NCI-H2029 treated with DMSO at 0.1 percent for 48 hours (cell line): ENCODE measurements around the gene PLEKHA7.
"Not testable (repeated sequence)": the region's sequence is repeated elsewhere in the genome, so short reads cannot be mapped to it uniquely, and the experiment has no call there.

Experiments
- DNase-seq: peaks from one replicate; lab custom pipeline; 2025; lab: John Stamatoyannopoulos, UW

PLEKHA7 gene

DNA sequence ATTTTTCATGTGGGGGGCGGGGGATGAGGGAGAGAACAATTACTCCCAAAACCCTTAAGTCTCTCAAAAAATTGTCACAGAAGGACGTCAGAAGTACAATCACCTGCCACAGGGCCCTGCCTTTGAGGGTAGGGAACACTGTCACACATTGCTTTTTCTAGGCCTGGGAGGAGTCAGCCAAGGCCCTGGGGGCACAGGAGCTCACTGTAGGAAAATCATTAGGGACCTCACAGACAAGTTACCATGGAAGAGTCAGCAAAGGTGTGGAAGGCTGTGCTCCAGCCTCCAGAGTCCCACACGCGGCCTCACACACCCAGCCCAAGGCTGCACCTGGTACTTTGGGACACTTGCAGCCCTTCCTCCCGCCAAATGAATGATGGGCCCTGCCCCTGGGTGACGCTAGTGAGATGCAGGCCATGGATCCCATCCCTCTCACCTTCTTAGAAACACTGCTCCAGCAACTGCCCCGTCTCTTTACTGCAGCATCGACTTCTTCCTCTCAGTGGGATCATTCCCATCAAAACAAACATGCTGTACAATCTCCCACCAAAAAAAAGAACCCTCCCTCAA lies 3.3 kb downstream of the PLEKHA7 start:
- DNase-seq, result no peak

DNA sequence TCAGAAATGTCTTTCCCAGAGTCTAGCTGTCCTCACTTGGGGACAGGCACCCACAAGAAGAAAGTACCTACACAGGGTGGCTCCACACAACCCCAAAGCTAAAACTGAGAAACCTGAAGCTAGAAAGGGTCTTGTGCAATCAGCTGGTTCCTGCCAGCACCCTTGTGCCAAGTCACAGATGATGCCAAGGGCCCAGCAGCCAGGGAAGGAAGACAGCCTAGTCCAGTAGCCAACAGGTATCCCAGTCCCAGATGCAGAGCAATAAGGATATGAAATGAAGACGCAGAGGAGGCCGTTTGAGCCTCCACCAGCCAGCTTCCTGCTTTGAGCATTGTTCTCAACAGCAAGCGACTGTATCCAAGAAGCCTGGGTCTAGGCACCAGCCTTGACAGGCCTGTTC lies 6.1 kb downstream of the PLEKHA7 start:
- DNase-seq, result no peak

DNA sequence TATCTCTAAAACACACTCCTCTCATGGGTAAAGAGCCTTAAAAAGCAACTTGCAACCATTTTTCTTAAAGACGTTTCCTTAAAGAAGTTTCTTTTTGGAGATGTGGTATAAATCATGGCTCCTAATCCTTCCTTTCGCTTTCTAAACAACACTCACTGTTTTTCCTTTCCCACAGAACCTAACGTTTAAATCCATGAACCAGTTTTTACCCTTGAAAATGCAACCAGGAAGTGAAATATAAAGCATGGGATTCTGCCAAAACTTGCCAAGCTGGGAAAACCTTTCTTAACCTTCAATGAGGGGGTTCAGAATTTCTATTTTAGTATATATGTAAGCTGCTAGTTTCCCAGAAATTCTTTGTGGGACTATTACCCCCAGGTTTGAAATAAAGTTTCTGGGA lies 8.6 kb downstream of the PLEKHA7 start:
- DNase-seq, result no peak

DNA sequence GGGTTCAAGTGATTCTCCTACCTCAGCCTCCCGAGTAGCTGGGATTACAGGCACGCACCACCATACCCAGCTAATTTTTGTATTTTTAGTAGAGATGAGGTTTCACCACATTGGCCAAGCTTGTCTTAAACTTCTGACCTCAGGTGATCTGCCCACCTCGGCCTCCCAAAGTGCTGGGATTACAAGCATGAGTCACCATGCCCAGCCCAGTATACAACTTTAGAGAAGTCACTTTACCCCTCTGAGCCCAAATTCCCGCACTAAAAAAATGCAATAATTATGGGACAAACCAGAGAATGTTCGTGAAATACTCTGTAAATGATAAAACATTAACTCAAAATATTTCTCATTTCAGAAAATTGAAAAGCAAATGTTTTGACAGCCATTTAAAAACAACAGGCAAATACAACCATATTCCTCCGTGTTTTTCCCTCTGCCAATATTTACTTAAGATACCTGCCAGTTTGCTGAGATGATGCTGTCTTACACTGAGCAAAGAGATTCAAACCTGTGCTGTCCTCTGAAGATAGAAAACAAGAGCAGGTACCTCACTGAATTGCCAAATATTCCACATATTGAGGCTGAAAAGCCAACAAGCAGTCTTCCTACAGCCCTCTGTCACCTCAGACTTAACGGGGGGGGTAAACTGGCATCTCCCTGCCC lies 9.6 kb downstream of the PLEKHA7 start:
- no peak for DNase-seq

DNA sequence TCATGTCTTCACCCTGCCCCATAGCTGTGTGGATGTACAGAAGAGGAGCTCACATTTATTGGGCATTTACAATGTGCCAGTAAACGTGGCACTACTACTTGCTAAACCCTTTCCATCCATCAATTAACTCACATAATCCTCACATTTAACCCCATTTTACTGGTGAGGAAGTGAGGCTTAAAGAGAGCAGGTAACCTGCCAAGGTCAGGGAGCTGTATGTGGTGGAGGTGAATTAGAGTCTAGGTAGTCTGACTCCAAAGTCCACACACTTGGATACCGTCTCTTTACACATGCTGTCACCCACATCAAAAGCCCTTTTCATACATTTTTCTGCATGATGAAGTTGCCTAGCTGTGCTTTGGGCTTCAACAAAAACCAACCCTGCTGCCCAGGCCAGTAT lies 10.8 kb downstream of the PLEKHA7 start:
- DNase-seq, result no peak

DNA sequence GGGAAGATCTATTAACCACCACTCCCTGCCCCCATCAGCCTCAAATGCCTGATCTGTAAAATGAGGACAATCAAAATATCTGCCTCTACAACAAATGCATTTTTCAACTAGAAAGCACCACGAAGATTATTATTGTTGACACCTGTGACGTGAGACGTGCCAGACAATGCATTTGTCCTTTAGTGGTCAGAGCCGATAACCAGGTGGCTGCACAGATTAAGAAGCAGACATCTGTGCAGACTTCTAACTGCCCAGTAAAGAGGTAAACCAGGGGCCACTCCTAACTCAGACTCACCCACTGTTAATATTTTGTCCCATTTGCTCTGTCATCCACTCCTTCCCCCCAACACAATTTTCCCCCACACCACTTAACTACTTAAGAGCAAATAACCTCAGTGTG lies 11.7 kb downstream of the PLEKHA7 start:
- no peak for DNase-seq

DNA sequence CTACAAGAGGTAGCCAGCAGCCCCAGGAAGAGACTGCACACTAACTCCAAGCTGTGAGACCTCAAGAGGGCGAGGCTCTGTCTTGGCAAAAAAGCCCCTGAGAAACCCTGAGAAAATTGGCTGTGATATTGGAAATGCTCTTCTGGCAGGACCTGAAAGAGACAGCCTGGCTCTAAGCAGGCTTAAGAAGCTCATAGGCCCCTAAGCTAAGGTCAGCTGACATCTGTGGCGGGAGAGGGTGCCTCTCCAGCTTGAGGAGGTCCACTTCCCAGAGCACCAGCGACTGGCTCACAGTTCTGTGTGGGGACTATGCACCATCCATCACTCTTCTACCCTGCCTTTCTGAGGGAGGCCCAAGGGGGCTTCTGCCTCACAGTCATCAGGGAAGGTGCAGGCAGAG lies 12.4 kb downstream of the PLEKHA7 start:
- DNase-seq, result no peak

DNA sequence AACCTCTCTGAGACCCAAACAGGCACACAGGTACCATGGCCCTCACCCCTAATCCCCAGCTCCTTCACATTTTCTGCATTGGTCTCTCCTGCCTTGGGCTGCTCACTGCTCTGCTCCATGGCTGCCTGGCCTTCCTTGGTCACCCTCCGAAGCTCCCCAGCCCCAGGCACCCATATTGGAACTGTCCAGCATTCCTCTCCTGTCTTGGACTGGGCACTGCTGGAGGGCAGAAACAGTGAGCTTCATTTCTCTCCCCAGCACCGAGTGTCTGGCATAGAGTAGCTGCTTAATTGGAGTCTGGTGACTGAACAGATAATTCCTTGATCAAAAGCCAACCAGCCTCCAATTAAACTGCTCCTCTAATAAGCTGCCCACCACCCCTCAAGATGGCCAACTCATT lies 13.2 kb downstream of the PLEKHA7 start:
- no peak for DNase-seq

DNA sequence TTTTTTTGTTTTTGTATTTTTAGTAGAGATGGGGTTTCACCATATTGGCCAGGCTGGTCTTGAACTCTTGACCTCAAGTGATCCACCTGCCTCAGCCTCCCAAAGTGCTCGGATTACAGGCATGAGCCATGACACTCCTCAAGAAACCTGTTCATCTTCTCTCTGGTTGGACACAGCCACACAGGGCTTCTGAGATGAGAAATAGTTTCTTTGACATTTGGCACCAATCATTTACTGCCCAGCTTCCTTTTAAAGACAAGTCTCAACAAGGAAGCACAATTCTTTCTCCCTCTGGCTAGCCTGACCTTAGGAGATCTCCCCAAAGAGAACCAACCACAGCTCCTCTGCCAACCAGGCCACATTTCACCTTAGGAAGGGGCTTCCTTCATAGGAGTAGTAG lies 14.0 kb downstream of the PLEKHA7 start:
- not testable (repeated sequence) for DNase-seq

DNA sequence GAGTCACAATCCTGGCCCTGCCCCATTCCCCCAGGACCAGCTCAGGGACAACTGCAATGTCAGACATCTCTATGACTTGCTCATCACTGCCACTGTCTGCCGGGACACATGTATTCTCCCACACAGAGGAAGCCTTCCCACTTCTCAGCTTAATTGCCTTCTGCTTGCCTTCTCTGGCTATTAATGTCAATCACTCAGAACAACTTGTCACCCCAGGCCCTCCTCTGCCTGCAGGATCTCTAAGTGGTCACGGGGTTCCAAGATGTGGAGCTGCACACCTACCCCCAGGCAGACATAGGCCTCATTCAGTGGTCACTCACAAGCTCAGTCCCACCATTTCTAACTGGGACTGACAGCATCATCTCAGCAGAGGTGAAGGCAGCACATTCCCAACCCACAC lies 15.1 kb downstream of the PLEKHA7 start:
- no peak for DNase-seq

DNA sequence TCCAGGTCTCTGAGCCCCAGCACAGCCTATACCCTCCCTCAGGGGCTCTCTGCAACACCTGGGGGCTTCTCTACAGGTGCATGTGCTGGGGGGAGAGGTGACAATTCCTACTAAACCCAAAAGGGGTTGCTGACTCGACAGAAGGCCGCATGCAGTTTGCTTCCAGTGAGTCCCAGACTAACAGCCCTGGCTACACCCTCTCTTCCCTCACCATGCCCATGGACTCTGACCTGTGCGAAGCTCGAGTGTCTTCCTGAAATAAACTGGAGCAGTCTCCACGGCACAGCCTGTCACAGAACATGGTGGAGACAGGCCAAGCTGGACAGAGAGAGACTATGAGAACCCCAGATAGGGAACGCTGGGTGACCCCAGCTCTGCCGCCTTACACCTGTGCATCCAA lies 16.6 kb downstream of the PLEKHA7 start:
- DNase-seq, result no peak

DNA sequence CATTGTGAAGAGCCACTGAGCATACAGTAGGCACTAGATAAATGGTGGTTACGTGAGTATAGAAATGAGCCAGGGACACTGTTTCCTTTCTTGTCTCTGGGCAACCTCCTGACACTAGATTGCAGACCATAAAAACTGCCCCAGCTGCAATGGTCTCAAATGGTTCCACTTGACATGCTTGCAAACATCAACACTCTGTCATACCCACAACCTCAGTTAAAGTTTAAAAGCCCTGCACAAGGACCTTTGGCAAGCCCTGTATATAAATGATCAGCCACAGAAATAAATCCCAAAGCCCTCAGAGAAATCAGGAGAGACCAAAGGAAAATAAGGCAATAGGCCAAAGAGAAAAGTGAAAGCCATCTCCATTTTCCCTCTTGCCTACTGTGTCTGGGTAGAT lies 20.7 kb downstream of the PLEKHA7 start:
- DNase-seq, result peak; percentile 87

DNA sequence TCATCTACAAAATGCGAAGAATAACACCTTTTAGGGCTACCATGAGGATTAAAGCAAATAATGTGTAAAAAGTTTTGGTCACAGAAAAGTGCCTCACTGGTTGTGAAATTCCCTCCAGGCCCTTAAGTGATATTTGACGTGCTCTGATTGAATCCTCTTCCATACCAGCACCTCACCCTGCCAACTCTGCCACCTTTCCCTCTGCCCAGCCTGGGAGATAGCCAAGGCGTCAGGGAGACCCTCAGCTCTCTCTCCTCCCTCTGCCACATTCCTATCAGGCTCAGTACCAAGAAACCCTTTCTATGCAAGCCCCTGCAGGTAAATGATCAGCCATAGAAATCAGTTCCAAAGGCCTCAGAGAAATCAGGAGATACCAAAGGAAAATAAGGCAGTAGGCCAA lies 21.4 kb downstream of the PLEKHA7 start:
- no peak for DNase-seq

DNA sequence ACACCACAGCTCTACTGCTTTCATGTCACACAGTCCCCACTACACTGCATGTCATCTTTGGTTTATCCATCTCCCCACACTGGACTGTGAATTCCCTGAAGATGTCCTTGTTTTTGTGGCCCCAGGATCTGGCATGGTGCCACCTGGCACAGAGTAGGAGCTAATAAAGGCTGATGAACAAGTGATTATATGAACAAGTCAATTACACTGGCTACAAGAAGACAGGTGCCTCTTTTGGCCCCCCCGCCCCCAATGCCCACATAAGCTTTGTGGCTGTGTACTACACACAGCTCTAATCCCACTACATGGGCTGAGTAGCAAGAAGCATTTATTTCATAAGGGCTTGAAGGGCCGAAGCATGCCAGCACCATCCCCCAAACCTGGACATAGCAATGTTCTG lies 24.7 kb downstream of the PLEKHA7 start:
- DNase-seq, result no peak

DNA sequence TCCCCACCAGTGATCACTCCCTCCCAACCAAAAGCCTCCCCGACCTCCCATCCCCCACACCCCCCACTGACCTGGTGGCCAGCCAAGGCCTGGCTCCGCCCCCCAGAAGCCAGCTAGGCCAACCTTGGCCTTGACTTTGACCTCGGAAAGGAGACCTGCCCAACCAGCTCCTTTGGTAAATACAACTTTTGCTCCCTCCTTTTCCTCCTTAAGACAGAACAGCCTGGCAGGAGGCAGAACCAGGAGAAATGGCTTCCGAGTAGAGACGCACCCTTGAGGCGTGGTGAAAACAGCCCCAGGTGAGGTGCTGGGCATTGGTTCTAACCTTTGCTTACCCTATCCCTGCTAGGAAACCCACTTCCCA lies 27.0 kb downstream of the PLEKHA7 start:
- no peak for DNase-seq

DNA sequence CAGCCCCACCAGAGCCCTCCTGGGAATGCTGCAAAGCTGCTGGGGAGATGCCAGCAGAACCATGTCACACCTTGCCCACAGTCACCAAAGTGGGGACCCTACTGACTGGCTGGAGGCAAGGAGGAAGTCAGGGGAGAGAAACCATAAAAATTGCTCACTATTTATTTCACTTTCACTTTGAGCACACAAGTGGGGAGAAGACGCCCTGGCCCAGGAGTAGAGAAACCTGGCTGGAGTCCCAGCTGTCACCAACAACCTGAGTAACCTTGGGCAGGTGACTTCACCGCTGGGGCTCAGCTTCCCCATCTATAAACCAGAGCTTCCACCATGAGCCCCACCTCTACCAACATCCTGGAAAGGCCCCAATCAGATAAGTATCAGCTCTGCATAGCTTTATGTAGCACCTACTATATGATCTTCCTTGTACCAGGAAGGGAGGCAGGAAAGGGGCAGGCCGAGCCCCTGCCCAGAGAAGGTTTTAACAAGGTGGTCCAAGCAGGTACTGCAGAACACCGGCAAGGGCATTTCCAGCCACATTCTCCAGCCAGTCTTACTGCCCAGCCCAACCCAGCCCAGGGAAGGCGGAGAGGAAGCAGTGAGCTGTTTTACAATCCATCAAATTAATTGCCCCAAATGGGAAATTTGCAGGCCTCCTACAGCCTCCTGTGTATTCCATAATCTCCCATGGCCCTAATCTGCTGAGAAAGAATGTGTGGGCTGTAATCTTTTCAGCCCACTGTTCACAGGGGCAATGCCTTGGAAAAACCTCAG lies 27.6 kb downstream of the PLEKHA7 start:
- peak; percentile 63 for DNase-seq

DNA sequence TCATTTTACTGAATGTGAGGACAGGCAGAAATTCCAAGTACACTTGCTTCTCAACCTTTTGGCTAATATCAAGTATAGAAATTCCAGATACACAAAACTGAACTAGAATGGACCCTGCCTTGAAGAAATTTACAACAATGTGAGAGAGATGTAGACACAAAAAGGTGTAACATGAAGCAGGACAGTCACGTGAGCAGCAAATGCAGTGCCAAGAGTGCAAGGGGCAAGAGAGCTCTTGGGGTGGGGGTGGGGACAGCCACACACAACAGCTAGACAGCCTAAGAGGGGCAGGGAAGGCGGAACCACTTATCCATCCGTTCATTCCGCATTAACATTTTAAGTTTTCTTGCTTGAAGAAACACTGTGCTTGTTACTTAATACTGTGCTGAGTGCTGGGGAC lies 28.9 kb downstream of the PLEKHA7 start:
- no peak for DNase-seq

DNA sequence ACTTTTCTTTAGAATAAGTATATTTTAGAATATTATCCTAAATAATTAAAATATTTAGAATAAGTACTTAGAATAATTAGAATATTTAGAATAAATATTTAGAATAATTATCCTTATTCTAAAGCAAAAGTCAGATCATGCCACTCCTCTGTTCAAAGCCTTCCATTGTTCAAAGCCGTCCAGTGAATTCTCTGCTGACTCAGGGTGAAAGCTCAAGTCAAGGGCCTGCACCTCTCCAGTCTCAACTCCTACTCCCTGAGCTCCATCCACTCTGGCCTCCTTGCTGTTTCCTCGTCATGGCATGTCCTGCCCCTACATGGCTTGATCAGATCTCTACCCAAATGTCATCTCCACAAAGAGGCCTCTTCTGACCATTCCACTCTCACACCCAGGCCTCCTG lies 30.0 kb downstream of the PLEKHA7 start:
- DNase-seq, result no peak

DNA sequence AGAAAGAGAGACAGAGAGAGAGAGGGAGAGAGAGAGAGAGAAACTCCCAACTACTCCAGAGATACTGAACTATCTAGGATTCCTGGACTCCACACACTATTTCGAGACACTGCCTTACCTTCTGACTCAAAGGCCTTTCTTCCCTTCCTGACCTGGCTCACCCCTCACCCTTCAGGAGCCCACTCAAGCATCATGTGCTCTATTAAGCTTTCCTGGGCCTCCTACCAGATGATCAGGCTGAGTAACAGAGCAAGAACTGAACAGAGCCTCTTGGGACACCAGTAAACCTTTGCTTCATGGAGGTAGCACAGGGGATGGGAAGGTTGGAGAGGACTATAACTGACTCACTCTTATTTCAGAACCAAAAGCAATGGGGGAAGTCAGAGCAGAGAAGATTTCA lies 31.4 kb downstream of the PLEKHA7 start:
- DNase-seq, result no peak

DNA sequence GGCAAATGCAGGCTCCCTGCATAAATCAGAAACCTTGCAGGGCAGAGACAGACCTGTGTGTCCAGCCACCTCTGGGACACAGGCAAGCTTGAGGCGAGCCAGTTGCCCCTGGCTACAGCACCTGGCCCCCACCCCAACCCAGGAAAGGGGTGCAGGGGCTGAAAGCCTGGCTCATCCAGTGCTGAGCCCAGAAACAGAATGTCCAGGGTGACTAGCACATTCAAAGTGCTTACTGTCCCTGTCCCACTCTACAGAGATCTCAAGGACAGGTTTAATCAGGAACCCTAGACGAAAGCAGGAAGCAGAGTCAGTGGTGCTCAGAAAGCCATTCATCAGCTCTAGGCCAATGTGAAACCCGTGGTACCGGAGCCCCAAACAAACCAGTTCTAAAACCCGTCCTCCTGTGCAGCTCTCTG lies 31.9 kb downstream of the PLEKHA7 start:
- peak; percentile 61 for DNase-seq

DNA sequence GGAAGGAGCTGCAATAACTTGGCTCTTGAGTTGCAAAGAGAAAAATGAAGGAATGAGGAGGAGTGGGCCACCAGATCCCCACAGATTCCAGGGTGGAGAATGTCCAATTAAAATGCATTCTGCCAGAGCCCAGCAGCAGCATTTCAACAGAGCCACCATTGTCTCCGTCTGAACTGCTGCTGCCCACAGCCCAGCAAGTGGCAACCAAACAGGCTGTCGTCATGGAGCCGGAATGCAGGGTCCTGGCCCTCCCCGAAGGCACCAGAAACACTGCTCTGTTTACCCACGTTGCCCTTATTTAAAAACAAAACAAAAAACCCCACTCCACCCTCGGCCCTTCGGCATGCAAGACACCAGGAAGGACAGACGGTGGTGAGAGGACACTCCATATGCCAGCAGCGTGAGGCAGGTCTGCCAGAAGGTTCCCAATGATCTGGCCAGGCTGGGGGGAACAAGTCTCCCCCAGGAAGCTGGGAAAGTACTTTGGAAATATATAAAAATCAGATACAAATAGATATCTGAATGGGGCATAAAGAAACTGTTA lies 32.5 kb downstream of the PLEKHA7 start:
- peak; percentile 42 for DNase-seq

DNA sequence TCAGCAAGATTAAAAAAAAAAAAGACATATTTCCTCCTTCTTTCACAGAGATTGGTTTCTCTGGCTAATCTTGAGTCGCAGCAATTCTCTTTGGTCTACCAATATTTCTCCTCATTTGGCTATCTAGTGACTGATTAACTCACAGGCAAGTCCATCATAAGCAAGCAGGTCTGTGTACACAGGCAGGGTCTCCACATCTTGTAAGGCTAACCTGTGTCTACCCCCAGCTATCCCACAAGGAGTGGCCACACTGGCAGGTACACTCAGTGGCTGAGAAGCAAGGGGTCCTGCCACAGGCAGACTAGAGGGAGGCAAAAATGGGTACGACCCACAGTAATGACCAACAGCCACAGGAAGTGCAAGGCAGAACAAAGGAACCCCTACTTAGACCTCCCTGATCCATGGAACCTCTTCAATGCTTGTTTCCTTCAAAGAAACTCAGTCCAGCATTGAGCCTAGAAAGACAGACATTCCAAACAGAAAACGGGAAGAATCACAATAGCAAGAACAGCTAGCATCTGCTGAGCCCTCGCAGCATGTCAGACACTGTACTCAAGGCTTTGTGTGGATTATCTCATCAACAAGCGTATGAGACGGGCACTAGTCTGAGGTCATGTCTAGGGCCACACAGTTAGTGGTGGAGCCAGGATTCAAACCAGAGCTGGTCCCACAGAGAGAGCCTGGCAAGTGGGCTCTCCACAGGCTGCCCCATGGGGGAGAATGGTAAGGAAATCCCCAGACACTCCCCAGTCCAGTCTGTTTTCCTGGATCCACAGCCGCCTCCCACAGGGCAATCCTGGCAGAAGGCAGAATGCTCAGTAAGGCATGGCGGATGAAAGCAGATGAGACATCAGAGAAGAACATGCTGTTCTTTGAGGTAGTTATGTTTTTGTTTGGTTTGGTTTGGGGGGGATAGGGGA lies 34.3 kb downstream of the PLEKHA7 start:
- no peak for DNase-seq
